Measurements from ENCODE around the gene CFAP69. TPM values are rescaled to one million over a fixed set of nuclear protein-coding genes. Genes with fewer than 3 reads are reported as not detected.

CFAP69 gene
- total and polyA plus RNA-seq, 2 of the 8 experiments (the other 6 are each of a cell fraction or from before 2014, with no cell fraction given) = 1.00 to 3.8 TPM

- POLR2A ChIA-PET (ENCODE audit: partially characterized antibody) = interaction anchor here (0.9 to 1.5 kb wide), 3 partner anchors 12 to 16 kb away, joined by 4 to 5 read pairs (median 4); no protein-coding TSS in a partner anchor
- TF ChIP-seq PHF8 (conservative IDR thresholded peaks at IDR 0.05; ENCODE audit: low read depth, low read length) (no peak), BRCA1 (IDR thresholded peaks at IDR 0.05; ENCODE audit: low read depth, low read length) (no peak), GABPA (IDR thresholded peaks at IDR 0.05; ENCODE audit: borderline replicate concordance, insufficient read depth, low read length) (no peak), RBBP5 (IDR thresholded peaks at IDR 0.05; ENCODE audit: borderline replicate concordance, low read depth, low read length) (no peak), KDM1A (IDR thresholded peaks at IDR 0.05; ENCODE audit: borderline replicate concordance, low read length) (no peak), SP4 (IDR thresholded peaks at IDR 0.05; ENCODE audit: low read length) (no peak), SP1 (IDR thresholded peaks at IDR 0.05; ENCODE audit: low read depth, low read length) (no peak), SUZ12 (IDR thresholded peaks at IDR 0.05; ENCODE audit: low read length) (no peak), KDM4A (IDR thresholded peaks at IDR 0.05; ENCODE audit: low read depth, low read length, severe bottlenecking) (no peak), USF2 (IDR thresholded peaks at IDR 0.05; ENCODE audit: low read length) (no peak), NANOG (IDR thresholded peaks at IDR 0.05; ENCODE audit: insufficient read depth, low read depth, low read length, poor library complexity, severe bottlenecking) (no peak), TEAD4 (IDR thresholded peaks at IDR 0.05; ENCODE audit: low read depth, low read length) (no peak)
These were observed 5.2 kb upstream of the CFAP69 start for GRCh38 chr7:90239625-90240228.

More at GRCh38 chr7:90239625-90240228, 5.2 kb upstream of the CFAP69 start:
- H3K4me3 ChIP-seq (ENCODE audit: extremely low read depth in 1 of 4, insufficient read depth in 2 of 4, low read depth in 3 of 4, low read length in 4 of 4) = no peak overlapping the region
- DNase-seq (ENCODE audit: low read depth in 1 of 2, low spot score in 2 of 2) = no peak
- H2BK12ac ChIP-seq (ENCODE audit: low read depth, low read length) = no peak overlapping the region
- H3K27ac ChIP-seq (ENCODE audit: low read depth, low read length) = no peak overlapping the region
- FAIRE-seq = no peak
- H2AFZ ChIP-seq (ENCODE audit: low read length) = no peak overlapping the region
- CTCF ChIA-PET (ENCODE audit: partially characterized antibody) = interaction anchor here (0.6 kb wide), 1 partner anchor 121 kb away, joined by 3 read pairs; no protein-coding TSS in a partner anchor
- H3K36me3 ChIP-seq (ENCODE audit: control insufficient read depth in 2 of 4, insufficient read depth in 4 of 4, low read length in 3 of 4) = peaks cover 0 to 3% (median 0%) of the 10 kb centered on the region in 4 experiments; a peak in 1 of 8 replicates
- no peak overlapping the region for H3K18ac ChIP-seq (ENCODE audit: extremely low read depth, low read length)
- no peak overlapping the region for H2BK15ac ChIP-seq (ENCODE audit: low read length)
- H2AK5ac ChIP-seq (ENCODE audit: low read depth, low read length) = no peak overlapping the region
- H4K91ac ChIP-seq (replicated peaks; ENCODE audit: insufficient read length, low read length) = no peak overlapping the region
- H3K4me2 ChIP-seq (ENCODE audit: insufficient read depth in 1 of 2, low read depth in 2 of 2, low read length in 2 of 2) = no peak overlapping the region
- no peak overlapping the region for H3K14ac ChIP-seq (ENCODE audit: insufficient read length)
- H3K23ac ChIP-seq (ENCODE audit: insufficient read length) = no peak overlapping the region
- WGBS, 2 experiments (ENCODE audit: extremely low coverage in 1 of 2, insufficient coverage in 1 of 2, insufficient read length in 1 of 2, insufficient replicate concordance in 2 of 2, low coverage in 1 of 2, low lambda C conversion rate in 2 of 2, missing lambda C conversion rate in 1 of 2) = 86% methylated on average over 9 of the region's 9 CpGs; no CpG with 5 or more reads in 1 of the 2 experiments
- no peak overlapping the region for H2BK20ac ChIP-seq (ENCODE audit: low read length)
- no peaks in the 10 kb centered on the region for H3K4me1 ChIP-seq (replicated peaks in 1 of 4; ENCODE audit: control insufficient read depth in 3 of 4, insufficient read depth in 4 of 4, low read length in 3 of 4)
- no peaks in the 10 kb centered on the region for H3K79me2 ChIP-seq (ENCODE audit: control insufficient read depth in 1 of 2, insufficient read depth in 2 of 2, low read length in 2 of 2)
- no peak overlapping the region for H4K5ac ChIP-seq (ENCODE audit: insufficient read length, low read depth, low read length)
- no peak overlapping the region for H2BK120ac ChIP-seq (replicated peaks; ENCODE audit: low read depth, low read length)
- no peak overlapping the region for H3K9ac ChIP-seq (replicated peaks in 1 of 4; ENCODE audit: extremely low read depth in 1 of 4, low read depth in 3 of 4, low read length in 3 of 4)
- no peaks in the 10 kb centered on the region for H3K9me3 ChIP-seq (ENCODE audit: insufficient read depth in 2 of 2, low read depth in 1 of 2, low read length in 1 of 2)
- H3K56ac ChIP-seq (replicated peaks; ENCODE audit: insufficient read length, low read depth, low read length) = no peak overlapping the region
- H4K8ac ChIP-seq (ENCODE audit: extremely low read depth, insufficient read depth, low read length) = no peak overlapping the region
- H2BK5ac ChIP-seq (ENCODE audit: low read depth, low read length) = no peak overlapping the region
- no peak overlapping the region for H3K4ac ChIP-seq (replicated peaks; ENCODE audit: insufficient read length, low read depth, low read length)
- no peaks in the 10 kb centered on the region for H3K79me1 ChIP-seq (ENCODE audit: low read depth, low read length)
- peaks cover 0 to 1% of the 10 kb centered on the region in 2 experiments for H4K20me1 ChIP-seq (replicated peaks in 1 of 2; ENCODE audit: control insufficient read depth in 1 of 2, insufficient read depth in 2 of 2, low read length in 2 of 2)
- peaks cover under 1% of the 10 kb centered on the region for H3K23me2 ChIP-seq (ENCODE audit: low read depth, low read length)
- peaks cover 0 to 3% (median 0%) of the 10 kb centered on the region in 4 experiments; a peak in 1 of 7 replicates for H3K27me3 ChIP-seq (replicated peaks in 1 of 4; ENCODE audit: control insufficient read depth in 3 of 4, extremely low read depth in 1 of 4, insufficient read depth in 3 of 4, low read length in 3 of 4)
